Left cardiac atrium (tissue), 4 donors: ENCODE results near the gene RNPEPL1. TPM values are rescaled to one million over a fixed set of nuclear protein-coding genes. Genes with fewer than 3 reads are reported as not detected.

Experiments
- ATAC-seq, 2 donors: fragments of 200-7000 bp; cut with Tn5 transposase; one replicate each; pipeline ENCODE4 v1.9.1; 2020; ENCODE audit warnings: mild to moderate bottlenecking in 2 of 2, moderate library complexity in 2 of 2
- DNase-seq: peaks from one replicate; pipeline ENCODE4 v3.0.0-alpha.2; 2020
- intact Hi-C, 2 donors: fragments of 100-400 bp; cut with DNase I; formaldehyde crosslinking; loops; one replicate each; pipeline versions ENCODE4 v1.14.1 to v1.15.1; 2022 to 2023
- total RNA-seq, 2 donors: library from RNA; stranded (reverse); fragmentation: NEBNext Ultra II Directional; extraction: Animal tissue kit (Norgen Biotek cat#: 25700); gene quantifications; one replicate each; pipeline ENCODE4 v1.2.1, GENCODE V29; 2021
- donor health status: DM: no; HTN: yes; CAD: no.
- donor health status: DM: no; HTN: yes; CAD: no; lungs with severe emphysema.
- donor health status: DM: yes; HTN: yes; CAD: no.
- donor health status: Dilated cardiomyopathy.

Gene RNPEPL1
- total RNA-seq, 2 donors from 2014 or later = 47.3 to 67.6 TPM

GRCh38 chr2:240573516-240574385 is 5.5 kb downstream of the RNPEPL1 start:
- intact Hi-C loops = no loop called here
- peak; percentile 16 for DNase-seq

GRCh38 chr2:240574386-240575100 is 6.3 kb downstream of the RNPEPL1 start:
- intact Hi-C loops = no loop called here
- peak; percentile 20 for DNase-seq
- ATAC-seq = no peak

More at GRCh38 chr2:240573516-240574385, 5.5 kb downstream of the RNPEPL1 start:
- no peak for ATAC-seq

DNA sequence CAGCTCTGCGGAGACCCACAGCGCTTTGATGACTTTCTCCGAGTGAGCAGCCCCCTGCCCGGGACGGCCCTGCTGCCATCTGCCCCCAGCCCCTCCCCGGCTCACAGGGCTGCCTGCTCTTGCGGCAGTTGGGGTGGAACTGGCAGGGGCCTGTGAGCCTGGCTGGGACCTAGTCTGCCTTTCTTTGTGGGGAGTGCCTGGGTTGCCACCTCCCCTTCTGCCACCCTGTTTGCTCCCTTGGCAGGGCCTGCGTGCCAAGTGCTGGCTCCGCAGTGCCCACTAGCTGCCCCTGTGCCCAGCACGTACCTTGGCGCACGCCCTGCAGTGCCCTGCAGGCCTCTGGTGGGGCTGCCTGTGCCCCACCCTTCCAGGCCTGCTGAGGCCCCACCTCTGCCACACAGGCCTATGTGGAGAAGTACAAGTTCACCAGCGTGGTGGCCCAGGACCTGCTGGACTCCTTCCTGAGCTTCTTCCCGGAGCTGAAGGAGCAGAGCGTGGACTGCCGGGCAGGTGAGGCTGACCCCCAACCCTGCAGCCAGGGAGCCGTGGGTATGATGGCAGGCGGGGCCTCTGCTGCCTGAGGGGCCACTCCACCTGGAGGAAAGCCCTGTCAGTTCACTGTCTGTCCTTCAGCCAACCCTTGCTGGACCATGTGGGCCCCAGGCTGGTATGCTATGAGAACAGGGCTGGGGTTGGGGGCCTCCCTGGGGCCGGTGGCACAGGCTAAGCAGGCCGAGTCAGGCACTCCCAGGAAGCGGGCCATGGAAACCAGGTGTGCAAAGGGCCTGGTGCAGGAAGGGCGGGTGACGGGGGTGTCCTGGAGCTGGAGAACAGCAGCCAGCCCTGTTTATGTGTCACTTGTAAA is 7.0 kb downstream of the RNPEPL1 start:
- intact Hi-C loops = no loop called here

GRCh38 chr2:240576036-240576435 is 7.8 kb downstream of the RNPEPL1 start:
- ATAC-seq (no peak), DNase-seq (no peak)
- intact Hi-C loops = no loop called here

More for the DNA sequence above, 7.0 kb downstream of the RNPEPL1 start:
- DNase-seq (peak; percentile 16), ATAC-seq (no peak)

DNA sequence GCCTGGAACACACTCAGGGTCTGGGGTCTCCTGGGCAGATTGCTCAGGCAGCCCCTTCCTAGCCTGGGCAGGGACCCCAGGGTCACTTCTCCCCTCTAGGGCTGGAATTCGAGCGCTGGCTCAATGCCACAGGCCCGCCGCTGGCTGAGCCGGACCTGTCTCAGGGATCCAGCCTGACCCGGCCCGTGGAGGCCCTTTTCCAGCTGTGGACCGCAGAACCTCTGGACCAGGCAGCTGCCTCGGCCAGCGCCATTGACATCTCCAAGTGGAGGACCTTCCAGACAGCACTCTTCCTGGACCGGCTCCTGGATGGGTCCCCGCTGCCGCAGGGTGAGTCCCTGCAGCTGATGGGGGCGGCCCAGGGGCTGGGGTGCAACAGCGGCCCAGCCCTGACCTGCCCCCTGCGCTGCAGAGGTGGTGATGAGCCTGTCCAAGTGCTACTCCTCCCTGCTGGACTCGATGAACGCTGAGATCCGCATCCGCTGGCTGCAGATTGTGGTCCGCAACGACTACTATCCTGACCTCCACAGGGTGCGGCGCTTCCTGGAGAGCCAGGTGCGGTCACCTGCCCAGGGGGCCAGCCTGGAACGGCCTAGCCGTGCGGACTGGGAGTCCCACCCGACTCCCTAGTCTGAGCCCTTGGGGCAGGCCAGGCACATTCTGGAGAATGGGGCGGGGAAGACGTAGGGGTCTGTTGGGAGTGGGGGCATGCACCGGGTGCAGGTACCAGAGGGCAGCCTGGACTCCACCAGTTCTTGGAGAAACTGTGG is 8.3 kb downstream of the RNPEPL1 start:
- DNase-seq (no peak), ATAC-seq (no peak)
- intact Hi-C loops = no loop called here

GRCh38 chr2:240577281-240578109 is 9.2 kb downstream of the RNPEPL1 start:
- no peak for DNase-seq
- ATAC-seq = no peak
- intact Hi-C loops = no loop called here

GRCh38 chr2:240578110-240578450 is 9.8 kb downstream of the RNPEPL1 start:
- ATAC-seq = no peak
- intact Hi-C loops = no loop called here
- DNase-seq = no peak

DNA sequence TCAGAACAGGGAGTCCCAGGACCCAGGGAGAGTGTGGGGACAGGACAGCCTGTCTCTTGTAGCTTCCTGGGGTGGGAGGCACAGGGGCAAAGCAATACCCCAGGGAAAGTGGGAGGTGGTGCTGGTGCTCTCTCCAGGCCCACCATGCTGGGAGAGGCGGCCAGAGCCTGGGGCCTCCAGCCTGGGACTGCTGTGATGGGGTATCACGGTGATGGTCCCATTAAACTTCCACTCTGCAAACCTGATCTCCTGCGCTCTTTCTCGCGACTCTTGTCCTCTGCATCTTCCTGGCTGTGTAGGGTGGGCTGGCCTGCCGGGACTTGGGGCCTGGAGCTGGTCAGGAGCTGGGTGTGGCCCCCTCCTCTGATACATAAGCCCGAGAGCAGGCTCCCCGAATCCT is 10.2 kb downstream of the RNPEPL1 start:
- DNase-seq (no peak), ATAC-seq (no peak)
- intact Hi-C loops = no loop called here

DNA sequence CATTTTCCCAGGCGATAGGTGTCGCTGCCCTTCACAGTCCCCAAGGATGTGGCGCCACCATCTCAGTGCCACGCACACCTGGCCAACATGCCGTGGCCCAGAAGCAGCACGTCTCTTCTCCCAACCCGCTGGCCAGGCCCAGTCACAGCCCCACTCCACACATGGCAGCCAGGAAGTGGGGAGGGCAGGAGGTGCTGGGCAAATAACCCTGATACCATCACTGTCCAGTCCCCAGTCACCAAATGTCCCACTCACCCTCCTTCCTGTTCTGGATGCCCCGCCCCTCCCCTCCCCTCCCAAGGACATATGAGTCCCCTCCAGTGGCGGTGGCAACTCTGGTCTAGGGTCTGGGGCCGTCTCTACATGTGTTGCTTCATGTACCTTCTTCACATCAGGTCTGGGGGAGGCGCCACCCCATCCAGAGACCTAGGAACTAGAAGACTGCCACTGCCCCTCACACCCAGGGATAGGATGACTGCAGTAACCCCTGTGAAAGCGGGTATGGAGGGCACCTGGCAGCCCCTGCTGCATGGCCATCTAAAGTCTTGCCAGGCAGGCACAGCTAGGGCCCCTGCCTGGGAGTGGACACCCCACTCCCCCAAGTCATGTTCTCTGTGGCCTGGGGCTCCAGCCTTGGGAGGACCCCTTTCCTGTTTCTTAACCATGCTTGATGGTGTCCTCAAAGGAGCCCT is 10.9 kb downstream of the RNPEPL1 start:
- intact Hi-C loops = no loop called here
- DNase-seq (no peak), ATAC-seq (no peak)

DNA sequence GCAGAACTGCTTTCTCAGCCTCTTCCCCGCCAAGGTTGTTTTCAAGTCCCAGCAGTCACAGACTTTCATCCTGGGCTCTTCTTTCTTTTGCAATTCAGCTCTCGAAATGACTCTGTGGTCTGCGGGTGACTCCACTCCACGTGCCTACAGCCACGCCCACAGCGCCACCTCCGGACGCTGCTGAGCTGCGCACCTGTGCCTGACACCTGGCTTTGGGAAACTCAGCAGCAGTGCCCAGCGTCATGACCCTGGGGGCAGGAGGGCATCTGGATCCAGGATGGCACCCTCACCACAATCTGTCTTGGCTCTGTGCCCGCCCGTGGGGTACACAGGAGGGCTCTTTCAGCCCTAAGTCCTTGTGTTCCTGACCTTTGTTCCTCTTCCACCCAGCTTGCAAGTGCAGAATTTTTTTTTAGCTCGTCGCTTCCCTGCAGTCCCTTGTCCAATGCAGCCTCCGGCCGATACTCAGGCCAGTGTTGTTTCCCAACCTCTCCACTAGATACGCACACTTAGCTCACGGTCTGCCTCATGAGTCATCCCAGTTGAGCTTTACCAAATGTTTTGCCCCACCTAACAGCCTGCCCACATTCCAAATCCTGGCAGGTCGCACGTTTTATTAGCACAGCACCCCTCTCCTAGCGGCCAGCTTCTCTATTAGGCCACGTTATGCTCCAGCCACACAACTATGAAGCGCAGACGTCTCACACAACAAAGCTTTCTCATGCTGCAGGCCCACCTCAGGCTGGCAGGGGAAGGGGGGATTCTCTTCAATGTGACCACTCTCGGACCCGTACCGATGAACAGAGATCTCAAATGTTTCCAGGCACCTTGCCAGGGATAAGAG is 11.7 kb downstream of the RNPEPL1 start:
- peak; percentile 84 to 87 for ATAC-seq
- intact Hi-C loops = no loop called here

GRCh38 chr2:240581811-240582210 is 13.5 kb downstream of the RNPEPL1 start:
- no peak for ATAC-seq
- no peak for DNase-seq
- intact Hi-C loops = no loop called here

More for the DNA sequence above, 11.7 kb downstream of the RNPEPL1 start:
- DNase-seq = peak; percentile 63

DNA sequence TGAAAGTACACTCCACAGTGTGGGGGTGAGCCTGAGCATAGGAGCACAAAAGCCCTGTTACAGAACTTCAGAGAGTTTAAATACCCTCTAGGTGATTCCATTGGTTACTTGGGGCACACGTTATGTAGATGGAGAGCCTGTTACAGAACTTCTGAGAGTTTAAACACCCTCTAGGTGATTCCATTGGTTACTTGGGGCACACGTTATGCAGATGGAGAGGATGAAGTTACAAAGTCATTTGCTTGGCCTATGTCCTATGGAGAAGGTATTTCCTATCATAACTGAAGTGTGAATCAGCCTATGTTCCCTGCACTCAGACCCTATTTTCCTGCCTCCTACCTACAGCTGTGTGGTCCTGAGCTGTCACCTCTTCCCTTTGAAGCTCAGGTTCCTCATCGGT is 14.5 kb downstream of the RNPEPL1 start:
- DNase-seq = no peak
- no peak for ATAC-seq
- intact Hi-C loops = no loop called here

GRCh38 chr2:240583774-240584173 is 15.5 kb downstream of the RNPEPL1 start:
- ATAC-seq (no peak), DNase-seq (no peak)
- intact Hi-C loops = no loop called here

DNA sequence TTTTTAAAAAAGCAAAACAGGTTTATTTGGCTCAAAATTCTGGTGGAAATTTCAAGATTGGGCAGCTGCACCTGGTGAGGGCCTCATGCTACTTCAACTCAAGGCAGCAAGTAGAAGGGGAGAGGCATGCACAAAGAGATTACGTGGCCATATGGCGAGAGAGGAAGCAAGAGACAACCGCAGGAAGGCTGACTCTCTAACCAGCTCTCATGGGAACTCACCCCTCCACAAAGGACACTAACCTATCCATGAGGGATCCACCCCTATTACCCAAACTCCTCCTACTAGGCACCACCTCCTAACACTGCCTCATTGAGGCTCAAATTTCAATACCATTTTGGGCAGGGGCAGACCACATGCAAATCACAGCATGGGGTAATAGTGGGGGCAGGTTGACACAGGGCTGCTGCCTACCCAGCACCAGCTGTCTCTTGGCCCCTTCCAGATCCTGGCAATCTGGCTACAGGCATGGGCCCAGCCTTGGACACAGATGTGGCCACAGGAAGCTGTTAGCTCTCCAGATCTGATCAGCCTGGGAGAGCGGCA is 16.3 kb downstream of the RNPEPL1 start:
- DNase-seq = peak; percentile 3
- intact Hi-C loops = no loop called here
- ATAC-seq = no peak

DNA sequence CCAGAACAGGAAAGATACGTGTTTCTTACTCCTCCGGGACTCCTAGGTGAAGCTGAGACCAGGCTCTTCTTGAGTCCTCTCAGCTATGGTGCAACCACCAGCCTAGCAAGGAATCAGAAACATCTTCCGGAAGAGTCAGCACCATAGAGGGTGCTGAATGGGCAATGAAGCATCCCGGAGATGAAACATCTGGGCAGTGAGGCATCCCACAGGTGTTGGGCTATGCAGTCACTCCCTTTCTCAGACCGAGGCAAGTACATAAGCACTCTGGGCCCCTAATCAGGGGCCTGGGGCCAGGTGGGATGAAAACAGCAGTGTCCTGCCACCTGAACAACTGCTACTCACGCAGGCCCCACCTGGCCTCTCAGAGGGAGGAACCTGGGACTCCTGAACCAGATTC is 16.8 kb downstream of the RNPEPL1 start:
- peak; percentile 14 for DNase-seq
- intact Hi-C loops = no loop called here
- no peak for ATAC-seq

DNA sequence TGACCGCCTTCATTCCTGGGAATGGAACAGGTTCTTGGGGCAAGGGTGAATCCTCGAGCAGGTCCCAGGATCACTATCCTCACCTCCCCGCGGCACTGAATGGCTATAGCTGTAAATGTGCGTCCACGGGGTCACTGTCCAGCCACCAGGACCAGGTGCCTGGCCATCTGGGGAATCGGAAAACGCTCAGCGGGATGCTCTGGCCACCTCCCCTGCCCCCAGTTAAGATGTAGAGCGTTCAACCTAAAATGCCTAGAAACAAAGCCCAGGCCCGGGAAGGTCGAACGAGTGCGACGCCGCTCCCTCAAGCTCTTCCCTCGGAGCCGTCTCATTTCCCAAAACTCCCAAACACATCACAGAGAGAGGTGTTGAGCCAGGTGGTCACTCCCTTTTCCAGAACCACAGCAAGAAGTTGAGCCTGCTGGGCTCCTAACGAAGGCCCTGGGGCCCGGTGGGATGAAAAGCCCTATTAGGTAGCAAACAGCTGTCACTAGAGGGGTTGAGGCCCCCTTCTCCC is 17.5 kb downstream of the RNPEPL1 start:
- intact Hi-C loops = no loop called here
- ATAC-seq (no peak), DNase-seq (peak; percentile 14)
